Measurements from ENCODE around the gene PDCD5. TPM values are rescaled to one million over a fixed set of nuclear protein-coding genes. Genes with fewer than 3 reads are reported as not detected.
"Not testable (repeated sequence)": the region's sequence is repeated elsewhere in the genome, so short reads cannot be mapped to it uniquely, and the experiment has no call there.

PDCD5 gene
- total RNA-seq, 4 donors from 2014 or later, result 76.7 to 175 (median 106) TPM

DNA sequence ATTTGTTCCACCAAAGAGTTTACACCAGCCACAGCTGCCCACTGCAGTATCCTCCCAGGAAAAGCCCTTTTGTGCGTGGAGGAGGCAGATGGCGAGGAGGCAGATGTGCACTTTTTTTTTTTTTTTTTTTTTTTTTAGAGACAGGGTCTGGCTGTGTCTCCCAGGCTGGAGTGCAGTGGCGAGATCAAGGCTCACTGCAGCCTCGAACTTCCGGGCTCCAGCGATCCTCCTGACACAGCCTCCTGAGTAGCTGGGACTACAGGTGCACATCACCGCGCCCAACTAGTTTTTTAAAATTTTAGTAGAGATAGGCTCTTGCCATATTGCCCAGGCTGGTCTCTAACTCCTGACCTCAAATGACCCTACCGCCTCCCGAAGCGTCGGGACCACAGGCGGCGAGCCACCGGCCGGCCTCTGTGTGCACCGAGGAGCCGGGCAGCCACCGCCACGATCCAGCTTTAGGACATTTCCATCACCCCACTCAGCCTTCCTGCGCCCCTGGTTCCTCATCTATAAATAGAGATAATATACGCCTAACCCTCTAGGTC lies 563 bp upstream of the PDCD5 start:
- 19 to 43% methylated on average over 3 to 22 of the region's 22 CpGs for WGBS, 2 donors (ENCODE audit: low coverage in 1 of 2)
- H3K27me3 ChIP-seq, result no peaks in the 10 kb centered on the region
- peak overlapping the region; percentile 89 to 95 (median 92) for H3K27ac ChIP-seq
- in situ Hi-C loops (cut with MboI; ENCODE audit: low pct_ligation_motif_present in 1 of 4, low pct_unique_long_range_greater_than_20kb in 1 of 4, low sequenced_read_pairs in 3 of 4) (no loop called here), intact Hi-C loops (cut with DNase I; ENCODE audit: low total_unique reads) (no loop called here)
- H3K36me3 ChIP-seq, result peaks cover 0 to 8% (median 2%) of the 10 kb centered on the region in 4 donors
- no peak for TF ChIP-seq POLR2AphosphoS5 (IDR thresholded peaks at IDR 0.05)
- peak; percentile 0 for TF ChIP-seq POLR2A (IDR thresholded peaks at IDR 0.05)
- peaks cover 0 to 13% (median 10%) of the 10 kb centered on the region in 4 donors for H3K4me1 ChIP-seq
- DNase-seq, result no peak
- no peaks in the 10 kb centered on the region for H3K9me3 ChIP-seq
- peak overlapping the region; percentile 43 to 88 (median 85) for H3K4me3 ChIP-seq

DNA sequence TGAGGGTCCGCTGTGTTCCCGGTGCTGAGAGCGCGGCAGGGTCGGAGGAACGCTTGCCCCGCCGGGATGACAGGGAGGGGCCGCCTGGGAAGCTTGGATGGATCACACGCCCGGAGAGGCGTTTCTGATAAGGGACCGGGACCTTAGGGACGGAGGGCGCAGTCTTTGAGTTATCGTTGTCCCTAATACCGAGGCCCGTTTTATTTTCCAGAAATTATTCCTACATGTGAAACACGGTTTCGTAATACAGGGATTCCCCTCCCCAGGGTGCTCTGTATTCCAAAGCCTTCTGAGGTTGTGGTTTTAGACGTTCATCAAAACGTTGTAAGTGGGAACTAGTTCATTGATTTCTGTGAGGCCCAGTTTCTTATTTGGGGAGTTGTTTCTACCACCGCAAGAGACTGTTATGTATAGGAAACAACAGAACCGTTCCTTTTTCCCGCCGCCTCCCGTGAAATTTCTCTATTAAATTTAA lies 752 bp downstream of the PDCD5 start:
- Histone ChIP-seq H3K4me1 (peaks cover 0 to 13% (median 10%) of the 10 kb centered on the region in 4 donors), H3K4me3 (peak overlapping the region; percentile 82 to 95 (median 88)), H3K9me3 (no peaks in the 10 kb centered on the region), H3K27ac (peak overlapping the region; percentile 89 to 95 (median 92)), H3K36me3 (peaks cover 0 to 21% (median 9%) of the 10 kb centered on the region in 4 donors), H3K27me3 (no peaks in the 10 kb centered on the region)
- DNase-seq, result peak; percentile 38
- in situ Hi-C loops (cut with MboI; ENCODE audit: low pct_ligation_motif_present in 1 of 4, low pct_unique_long_range_greater_than_20kb in 1 of 4, low sequenced_read_pairs in 3 of 4) (no loop called here), intact Hi-C loops (cut with DNase I; ENCODE audit: low total_unique reads) (no loop called here)
- no peak for TF ChIP-seq POLR2A (IDR thresholded peaks at IDR 0.05)
- TF ChIP-seq, protein P1, sequence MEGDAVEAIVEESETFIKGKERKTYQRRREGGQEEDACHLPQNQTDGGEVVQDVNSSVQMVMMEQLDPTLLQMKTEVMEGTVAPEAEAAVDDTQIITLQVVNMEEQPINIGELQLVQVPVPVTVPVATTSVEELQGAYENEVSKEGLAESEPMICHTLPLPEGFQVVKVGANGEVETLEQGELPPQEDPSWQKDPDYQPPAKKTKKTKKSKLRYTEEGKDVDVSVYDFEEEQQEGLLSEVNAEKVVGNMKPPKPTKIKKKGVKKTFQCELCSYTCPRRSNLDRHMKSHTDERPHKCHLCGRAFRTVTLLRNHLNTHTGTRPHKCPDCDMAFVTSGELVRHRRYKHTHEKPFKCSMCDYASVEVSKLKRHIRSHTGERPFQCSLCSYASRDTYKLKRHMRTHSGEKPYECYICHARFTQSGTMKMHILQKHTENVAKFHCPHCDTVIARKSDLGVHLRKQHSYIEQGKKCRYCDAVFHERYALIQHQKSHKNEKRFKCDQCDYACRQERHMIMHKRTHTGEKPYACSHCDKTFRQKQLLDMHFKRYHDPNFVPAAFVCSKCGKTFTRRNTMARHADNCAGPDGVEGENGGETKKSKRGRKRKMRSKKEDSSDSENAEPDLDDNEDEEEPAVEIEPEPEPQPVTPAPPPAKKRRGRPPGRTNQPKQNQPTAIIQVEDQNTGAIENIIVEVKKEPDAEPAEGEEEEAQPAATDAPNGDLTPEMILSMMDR (IDR thresholded peaks at IDR 0.05), result no peak
- TF ChIP-seq POLR2AphosphoS5 (IDR thresholded peaks at IDR 0.05), result no peak
- no peak for TF ChIP-seq EP300 (IDR thresholded peaks at IDR 0.05; ENCODE audit: low read depth)
- WGBS, 2 donors (ENCODE audit: low coverage in 1 of 2), result 0 to 2% methylated on average over 3 to 27 of the region's 27 CpGs

DNA sequence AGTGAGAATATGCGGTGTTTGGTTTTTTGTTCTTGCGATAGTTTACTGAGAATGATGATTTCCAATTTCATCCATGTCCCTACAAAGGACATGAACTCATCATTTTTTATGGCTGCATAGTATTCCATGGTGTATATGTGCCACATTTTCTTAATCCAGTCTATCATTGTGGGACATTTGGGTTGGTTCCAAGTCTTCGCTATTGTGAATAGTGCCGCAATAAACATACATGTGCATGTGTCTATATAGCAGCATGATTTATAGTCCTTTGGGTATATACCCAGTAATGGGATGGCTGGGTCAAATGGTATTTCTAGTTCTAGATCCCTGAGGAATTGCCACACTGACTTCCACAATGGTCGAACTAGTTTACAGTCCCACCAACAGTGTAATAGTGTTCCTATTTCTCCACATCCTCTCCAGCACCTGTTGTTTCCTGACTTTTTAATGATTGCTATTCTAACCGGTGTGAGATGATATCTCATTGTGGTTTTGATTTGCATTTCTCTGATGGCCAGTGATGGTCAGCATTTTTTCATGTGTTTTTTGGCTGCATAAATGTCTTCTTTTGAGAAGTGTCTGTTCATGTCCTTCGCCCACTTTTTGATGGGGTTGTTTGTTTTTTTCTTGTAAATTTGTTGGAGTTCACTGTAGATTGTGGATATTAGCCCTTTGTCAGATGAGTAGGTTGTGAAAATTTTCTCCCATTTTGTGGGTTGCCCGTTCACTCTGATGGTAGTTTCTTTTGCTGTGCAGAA lies 6.9 kb downstream of the PDCD5 start:
- H3K4me1 ChIP-seq; H3K27ac ChIP-seq; H3K9me3 ChIP-seq; DNase-seq; intact Hi-C loops (cut with DNase I; ENCODE audit: low total_unique reads); H3K27me3 ChIP-seq; H3K4me3 ChIP-seq; in situ Hi-C loops (cut with MboI; ENCODE audit: low pct_ligation_motif_present in 1 of 4, low pct_unique_long_range_greater_than_20kb in 1 of 4, low sequenced_read_pairs in 3 of 4): not testable (repeated sequence)
- peaks cover 0 to 28% (median 11%) of the 10 kb centered on the region in 4 donors for H3K36me3 ChIP-seq
- 97 to 100% methylated on average over 2 to 6 of the region's 8 CpGs for WGBS, 2 donors (ENCODE audit: low coverage in 1 of 2)

DNA sequence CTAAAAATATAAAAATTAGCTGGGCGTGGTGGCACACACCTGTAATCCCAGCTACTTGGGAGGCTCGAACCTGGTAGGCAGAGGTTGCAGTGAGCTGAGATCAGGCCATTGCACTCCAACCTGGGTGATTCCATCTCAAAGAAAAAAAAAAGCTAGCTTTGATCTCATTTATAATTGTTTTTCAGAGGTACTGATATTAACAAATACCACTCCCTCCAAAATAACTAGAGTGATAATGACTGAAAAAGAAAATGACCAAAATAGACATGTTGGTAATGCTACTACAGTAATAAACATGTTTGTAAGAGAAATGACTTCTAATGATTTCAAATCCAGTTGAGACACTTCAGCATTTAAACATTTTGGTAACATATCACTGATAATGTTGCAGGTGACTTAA lies 13.0 kb downstream of the PDCD5 start:
- no peaks in the 10 kb centered on the region for H3K9me3 ChIP-seq
- no peaks in the 10 kb centered on the region for H3K4me1 ChIP-seq
- no peak for DNase-seq
- TF ChIP-seq, protein P1 (IDR thresholded peaks at IDR 0.05), result no peak
- no peak for TF ChIP-seq EP300 (IDR thresholded peaks at IDR 0.05; ENCODE audit: low read depth)
- no peak for TF ChIP-seq POLR2A (IDR thresholded peaks at IDR 0.05)
- TF ChIP-seq POLR2AphosphoS5 (IDR thresholded peaks at IDR 0.05), result no peak
- 91 to 100% methylated on average over 1 to 2 of the region's 2 CpGs for WGBS, 2 donors (ENCODE audit: low coverage in 1 of 2)
- H3K4me3 ChIP-seq, result no peak overlapping the region
- no peak overlapping the region for H3K27ac ChIP-seq
- no peaks in the 10 kb centered on the region for H3K27me3 ChIP-seq
- intact Hi-C loops (cut with DNase I; ENCODE audit: low total_unique reads), result no loop called here
- peaks cover 0 to 40% (median 14%) of the 10 kb centered on the region in 4 donors for H3K36me3 ChIP-seq
- in situ Hi-C loops (cut with MboI; ENCODE audit: low pct_ligation_motif_present in 1 of 4, low pct_unique_long_range_greater_than_20kb in 1 of 4, low sequenced_read_pairs in 3 of 4), result no loop called here

DNA sequence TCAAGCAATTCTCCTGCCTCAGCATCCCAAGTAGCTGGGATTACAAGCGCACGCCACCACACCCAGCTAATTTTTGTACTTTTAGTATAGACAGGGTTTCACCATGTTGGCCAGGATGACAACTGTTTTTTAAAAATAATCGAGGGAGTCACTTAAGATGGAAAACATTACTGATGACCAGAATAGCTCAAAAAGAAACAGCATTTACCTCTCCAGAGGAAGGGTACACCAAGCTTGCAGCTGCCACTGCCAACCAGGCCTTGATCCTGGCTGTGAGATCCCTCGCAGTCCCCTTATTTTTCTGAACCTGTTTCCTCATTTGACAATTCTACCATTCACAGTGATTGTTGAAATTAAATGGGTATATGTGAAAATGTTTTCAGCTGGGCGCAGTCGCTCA lies 14.5 kb downstream of the PDCD5 start:
- no peak overlapping the region for H3K27ac ChIP-seq
- peaks cover 0 to 53% (median 15%) of the 10 kb centered on the region in 4 donors for H3K36me3 ChIP-seq
- H3K9me3 ChIP-seq, result no peaks in the 10 kb centered on the region
- in situ Hi-C loops (cut with MboI; ENCODE audit: low pct_ligation_motif_present in 1 of 4, low pct_unique_long_range_greater_than_20kb in 1 of 4, low sequenced_read_pairs in 3 of 4), result no loop called here
- 94% methylated on average over 6 of the region's 6 CpGs for WGBS, 2 donors (ENCODE audit: low coverage in 1 of 2)
- H3K4me1 ChIP-seq, result no peaks in the 10 kb centered on the region
- no peak overlapping the region for H3K4me3 ChIP-seq
- DNase-seq, result no peak
- TF ChIP-seq POLR2A (IDR thresholded peaks at IDR 0.05), result no peak
- TF ChIP-seq EP300 (IDR thresholded peaks at IDR 0.05; ENCODE audit: low read depth), result no peak
- TF ChIP-seq, protein P1 (IDR thresholded peaks at IDR 0.05), result no peak
- no peak for TF ChIP-seq POLR2AphosphoS5 (IDR thresholded peaks at IDR 0.05)
- intact Hi-C loops (cut with DNase I; ENCODE audit: low total_unique reads), result no loop called here
- no peaks in the 10 kb centered on the region for H3K27me3 ChIP-seq
